Suprapubic skin (tissue), 4 donors: ENCODE data around the gene TRIM54. TPM values are rescaled to one million over a fixed set of nuclear protein-coding genes. Genes with fewer than 3 reads are reported as not detected.

Experiments used
- DNase-seq, 2 donors: peaks; one replicate each; pipeline ENCODE4 v3.0.0-alpha.2; 2019; ENCODE audit warnings: low spot score in 2 of 2
- H3K27ac ChIP-seq: fragments of 200-600 bp; sonication (generic); one replicate; pipeline ENCODE4 v1.5.1; 2019
- H3K27me3 ChIP-seq: fragments of 200-600 bp; sonication (generic); one replicate; pipeline ENCODE4 v1.5.1; 2019
- H3K36me3 ChIP-seq: fragments of 200-600 bp; sonication (generic); one replicate; pipeline ENCODE4 v1.5.1; 2019
- H3K4me1 ChIP-seq: fragments of 200-600 bp; sonication (generic); one replicate; pipeline ENCODE4 v1.5.1; 2019
- H3K4me3 ChIP-seq: fragments of 200-600 bp; sonication (generic); one replicate; pipeline ENCODE4 v1.5.1; 2019; ENCODE audit warnings: mild to moderate bottlenecking
- H3K9me3 ChIP-seq: fragments of 200-600 bp; sonication (generic); one replicate; pipeline ENCODE4 v1.5.1; 2019
- EP300 ChIP-seq: sonication (generic); formaldehyde crosslinking; IDR thresholded peaks from one replicate; pipeline ENCODE4 v1.6.1; 2017; ENCODE audit warnings: antibody characterized with exemption
- POLR2A ChIP-seq, 2 donors: fragments of 450-650 bp; IDR thresholded peaks; one replicate each; pipeline ENCODE4 v1.6.1; 2017; ENCODE audit warnings: antibody characterized with exemption in 2 of 2, mild to moderate bottlenecking in 2 of 2, moderate library complexity in 2 of 2
- POLR2AphosphoS5 ChIP-seq, 3 donors: sonication (generic); formaldehyde crosslinking; IDR thresholded peaks; one replicate each; pipeline ENCODE4 v1.6.1; 2017; ENCODE audit warnings: antibody characterized with exemption in 3 of 3
- WGBS: methylation state at CpG from one replicate; pipeline ENCODE4 v1.1.5; 2018; 5-methylcytosine and 5-hydroxymethylcytosine counted together
- total RNA-seq, 4 donors: library from RNA; depleted of rRNA; stranded (reverse); fragments of >200 nt; gene quantifications; one replicate each; pipeline ENCODE4 v1.1.0, GENCODE V29; 2016
- TF ChIP-seq, protein P1 (sequence below), 2 donors: fragments of 200-600 bp in 1 of 2; fragments of 450-650 bp in 1 of 2; sonication (generic) in 1 of 2; IDR thresholded peaks; one replicate each; pipeline ENCODE4 v1.5.1; 2016 to 2019; ENCODE audit warnings: antibody characterized with exemption in 2 of 2, mild to moderate bottlenecking in 1 of 2, moderate library complexity in 1 of 2

Gene TRIM54, protein sequence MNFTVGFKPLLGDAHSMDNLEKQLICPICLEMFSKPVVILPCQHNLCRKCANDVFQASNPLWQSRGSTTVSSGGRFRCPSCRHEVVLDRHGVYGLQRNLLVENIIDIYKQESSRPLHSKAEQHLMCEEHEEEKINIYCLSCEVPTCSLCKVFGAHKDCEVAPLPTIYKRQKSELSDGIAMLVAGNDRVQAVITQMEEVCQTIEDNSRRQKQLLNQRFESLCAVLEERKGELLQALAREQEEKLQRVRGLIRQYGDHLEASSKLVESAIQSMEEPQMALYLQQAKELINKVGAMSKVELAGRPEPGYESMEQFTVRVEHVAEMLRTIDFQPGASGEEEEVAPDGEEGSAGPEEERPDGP
- total RNA-seq, result not detected

DNA sequence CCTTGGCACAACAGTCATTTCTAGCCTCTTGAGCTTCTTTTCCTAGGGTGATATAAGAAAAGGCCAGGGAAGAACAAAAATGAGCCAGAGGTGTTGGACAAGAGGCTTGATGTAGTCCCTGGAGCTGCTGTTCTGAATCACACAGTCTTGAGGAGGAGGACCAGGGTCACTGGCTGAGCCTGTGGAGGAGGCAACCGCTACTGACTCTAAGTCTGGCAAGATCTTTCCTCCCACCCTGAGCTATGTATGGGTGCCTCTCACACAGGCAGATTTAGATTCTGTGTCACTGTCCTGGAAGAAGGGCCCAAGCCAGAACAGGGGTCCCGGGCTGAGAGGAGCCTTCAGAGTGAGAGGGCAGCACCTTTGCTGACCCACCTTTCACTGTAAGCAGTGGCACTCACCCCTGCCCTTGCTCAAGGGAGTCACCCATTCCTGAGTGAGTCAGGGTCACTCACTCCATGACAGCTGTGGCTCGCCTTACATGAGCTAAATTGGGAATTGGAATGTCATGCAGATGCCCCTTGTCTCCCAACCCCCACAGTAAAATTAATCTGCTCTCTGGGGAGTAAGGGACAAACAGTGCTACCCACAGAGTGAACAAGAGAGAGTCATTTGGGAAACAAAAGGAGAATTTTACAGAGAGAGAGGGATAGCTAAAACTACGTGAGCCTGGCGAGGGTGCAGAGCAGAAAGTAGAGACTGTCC lies at the start of gene TRIM54:
TSS of gene TRIM54 (plus strand) at position 575 of the 705 bp plus-strand sequence. CDS start 303 bp downstream, outside the sequence.
- Histone ChIP-seq H3K27me3 (peaks cover 9% of the 10 kb centered on the region), H3K9me3 (no peaks in the 10 kb centered on the region), H3K27ac (no peak within 1 kb of the TSS), H3K36me3 (no peaks in the 10 kb centered on the region), H3K4me3 (no peak within 1 kb of the TSS), H3K4me1 (no peaks in the 10 kb centered on the region)
- DNase-seq, result no peak
- 74% methylated on average over 4 of the region's 5 CpGs for WGBS
- TF ChIP-seq EP300, result no peak
- TF ChIP-seq POLR2A (IDR thresholded peaks at IDR 0.05), result no peak
- no peak for TF ChIP-seq POLR2AphosphoS5 (IDR thresholded peaks at IDR 0.05)
- TF ChIP-seq, protein P1, sequence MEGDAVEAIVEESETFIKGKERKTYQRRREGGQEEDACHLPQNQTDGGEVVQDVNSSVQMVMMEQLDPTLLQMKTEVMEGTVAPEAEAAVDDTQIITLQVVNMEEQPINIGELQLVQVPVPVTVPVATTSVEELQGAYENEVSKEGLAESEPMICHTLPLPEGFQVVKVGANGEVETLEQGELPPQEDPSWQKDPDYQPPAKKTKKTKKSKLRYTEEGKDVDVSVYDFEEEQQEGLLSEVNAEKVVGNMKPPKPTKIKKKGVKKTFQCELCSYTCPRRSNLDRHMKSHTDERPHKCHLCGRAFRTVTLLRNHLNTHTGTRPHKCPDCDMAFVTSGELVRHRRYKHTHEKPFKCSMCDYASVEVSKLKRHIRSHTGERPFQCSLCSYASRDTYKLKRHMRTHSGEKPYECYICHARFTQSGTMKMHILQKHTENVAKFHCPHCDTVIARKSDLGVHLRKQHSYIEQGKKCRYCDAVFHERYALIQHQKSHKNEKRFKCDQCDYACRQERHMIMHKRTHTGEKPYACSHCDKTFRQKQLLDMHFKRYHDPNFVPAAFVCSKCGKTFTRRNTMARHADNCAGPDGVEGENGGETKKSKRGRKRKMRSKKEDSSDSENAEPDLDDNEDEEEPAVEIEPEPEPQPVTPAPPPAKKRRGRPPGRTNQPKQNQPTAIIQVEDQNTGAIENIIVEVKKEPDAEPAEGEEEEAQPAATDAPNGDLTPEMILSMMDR (IDR thresholded peaks at IDR 0.05), result no peak

DNA sequence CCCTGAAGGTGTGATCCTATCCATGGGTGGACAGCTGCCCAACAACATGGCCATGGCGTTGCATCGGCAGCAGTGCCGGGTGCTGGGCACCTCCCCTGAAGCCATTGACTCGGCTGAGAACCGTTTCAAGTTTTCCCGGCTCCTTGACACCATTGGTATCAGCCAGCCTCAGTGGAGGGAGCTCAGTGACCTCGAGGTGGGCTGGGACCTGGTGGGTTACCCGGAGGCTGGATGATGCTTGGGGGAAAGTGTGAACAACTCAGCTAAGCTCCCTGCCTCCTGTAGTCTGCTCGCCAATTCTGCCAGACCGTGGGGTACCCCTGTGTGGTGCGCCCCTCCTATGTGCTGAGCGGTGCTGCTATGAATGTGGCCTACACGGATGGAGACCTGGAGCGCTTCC lies 48.9 kb upstream of the TRIM54 start:
- no peaks in the 10 kb centered on the region for H3K4me1 ChIP-seq
- TF ChIP-seq POLR2A (IDR thresholded peaks at IDR 0.05), result no peak
- TF ChIP-seq, protein P1 (IDR thresholded peaks at IDR 0.05), result no peak
- TF ChIP-seq EP300, result no peak
- TF ChIP-seq POLR2AphosphoS5 (IDR thresholded peaks at IDR 0.05), result no peak
- 100% methylated on average over 3 of the region's 14 CpGs for WGBS
- H3K27me3 ChIP-seq, result no peaks in the 10 kb centered on the region
- DNase-seq, result no peak
- H3K9me3 ChIP-seq, result no peaks in the 10 kb centered on the region
- no peak overlapping the region for H3K27ac ChIP-seq
- H3K36me3 ChIP-seq, result peaks cover 98% of the 10 kb centered on the region
- no peak overlapping the region for H3K4me3 ChIP-seq

DNA sequence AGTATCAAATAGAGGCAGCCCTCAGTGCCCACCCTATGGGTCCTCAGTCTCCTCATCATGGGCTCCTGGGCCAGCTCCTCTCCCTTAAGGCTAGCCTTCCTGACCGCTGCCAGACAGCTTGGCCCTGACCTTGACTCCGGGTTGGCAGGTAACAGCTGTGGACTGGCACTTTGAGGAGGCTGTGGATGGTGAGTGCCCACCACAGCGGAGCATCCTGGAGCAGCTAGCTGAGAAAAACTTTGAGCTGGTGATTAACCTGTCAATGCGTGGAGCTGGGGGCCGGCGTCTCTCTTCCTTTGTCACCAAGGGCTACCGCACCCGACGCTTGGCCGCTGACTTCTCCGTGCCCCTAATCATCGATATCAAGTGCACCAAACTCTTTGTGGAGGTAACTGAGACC lies 46.1 kb upstream of the TRIM54 start:
- Histone ChIP-seq H3K4me3 (no peak overlapping the region), H3K27me3 (no peaks in the 10 kb centered on the region), H3K27ac (no peak overlapping the region), H3K36me3 (peaks cover 100% of the 10 kb centered on the region), H3K9me3 (no peaks in the 10 kb centered on the region), H3K4me1 (no peaks in the 10 kb centered on the region)
- TF ChIP-seq POLR2AphosphoS5 (IDR thresholded peaks at IDR 0.05) (no peak), POLR2A (IDR thresholded peaks at IDR 0.05) (no peak), EP300 (no peak)
- TF ChIP-seq, protein P1 (IDR thresholded peaks at IDR 0.05), result no peak
- no peak for DNase-seq
- 94% methylated on average over 12 of the region's 12 CpGs for WGBS

DNA sequence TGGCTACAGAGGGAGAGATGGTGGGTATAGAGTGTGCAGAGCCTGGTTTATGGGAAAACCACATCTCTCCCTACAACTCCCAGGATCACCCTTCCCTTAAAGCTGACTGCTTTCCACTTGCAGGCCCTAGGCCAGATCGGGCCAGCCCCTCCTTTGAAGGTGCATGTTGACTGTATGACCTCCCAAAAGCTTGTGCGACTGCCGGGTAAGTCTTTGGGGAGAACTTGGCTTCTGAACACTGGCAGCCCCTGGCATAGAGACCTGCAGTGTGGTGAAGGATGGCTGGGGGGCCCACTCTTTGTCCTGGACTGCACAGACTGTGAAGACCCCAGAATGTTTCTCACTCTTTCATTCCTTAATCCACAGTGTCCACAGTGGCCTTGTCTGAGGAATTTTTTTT lies 45.6 kb upstream of the TRIM54 start:
- no peak overlapping the region for H3K27ac ChIP-seq
- no peaks in the 10 kb centered on the region for H3K9me3 ChIP-seq
- no peaks in the 10 kb centered on the region for H3K27me3 ChIP-seq
- H3K4me3 ChIP-seq, result no peak overlapping the region
- 95% methylated on average over 3 of the region's 3 CpGs for WGBS
- no peaks in the 10 kb centered on the region for H3K4me1 ChIP-seq
- H3K36me3 ChIP-seq, result peaks cover 100% of the 10 kb centered on the region
- no peak for DNase-seq
- TF ChIP-seq, protein P1 (IDR thresholded peaks at IDR 0.05), result no peak
- TF ChIP-seq POLR2AphosphoS5 (IDR thresholded peaks at IDR 0.05) (no peak), POLR2A (IDR thresholded peaks at IDR 0.05) (no peak), EP300 (no peak)

DNA sequence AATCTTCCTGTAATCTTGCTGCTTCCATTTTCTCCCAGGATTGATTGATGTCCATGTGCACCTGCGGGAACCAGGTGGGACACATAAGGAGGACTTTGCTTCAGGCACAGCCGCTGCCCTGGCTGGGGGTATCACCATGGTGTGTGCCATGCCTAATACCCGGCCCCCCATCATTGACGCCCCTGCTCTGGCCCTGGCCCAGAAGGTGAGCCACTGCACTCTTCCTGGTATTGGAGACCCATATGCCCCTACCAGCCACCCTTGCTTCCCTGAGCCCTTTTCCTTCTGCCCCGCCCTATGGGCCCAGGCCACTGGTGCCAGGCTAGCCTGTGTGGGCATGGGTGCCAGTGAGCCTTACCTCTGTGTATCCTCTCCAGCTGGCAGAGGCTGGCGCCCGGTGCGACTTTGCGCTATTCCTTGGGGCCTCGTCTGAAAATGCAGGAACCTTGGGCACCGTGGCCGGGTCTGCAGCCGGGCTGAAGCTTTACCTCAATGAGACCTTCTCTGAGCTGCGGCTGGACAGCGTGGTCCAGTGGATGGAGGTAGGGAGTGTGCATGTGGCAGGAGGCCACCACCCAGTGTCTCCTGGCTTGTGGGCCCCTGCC lies 44.8 kb upstream of the TRIM54 start:
- Histone ChIP-seq H3K4me3 (no peak overlapping the region), H3K36me3 (peaks cover 100% of the 10 kb centered on the region), H3K27ac (no peak overlapping the region), H3K27me3 (no peaks in the 10 kb centered on the region), H3K9me3 (no peaks in the 10 kb centered on the region), H3K4me1 (no peaks in the 10 kb centered on the region)
- WGBS, result 98% methylated on average over 5 of the region's 15 CpGs
- TF ChIP-seq POLR2A (IDR thresholded peaks at IDR 0.05) (no peak), POLR2AphosphoS5 (IDR thresholded peaks at IDR 0.05) (no peak), EP300 (no peak)
- TF ChIP-seq, protein P1 (IDR thresholded peaks at IDR 0.05), result no peak
- no peak for DNase-seq
